Measurements from ENCODE around the gene HSPB7.
"Not testable (repeated sequence)": the region's sequence is repeated elsewhere in the genome, so short reads cannot be mapped to it uniquely, and the experiment has no call there.

The HSPB7 gene

DNA sequence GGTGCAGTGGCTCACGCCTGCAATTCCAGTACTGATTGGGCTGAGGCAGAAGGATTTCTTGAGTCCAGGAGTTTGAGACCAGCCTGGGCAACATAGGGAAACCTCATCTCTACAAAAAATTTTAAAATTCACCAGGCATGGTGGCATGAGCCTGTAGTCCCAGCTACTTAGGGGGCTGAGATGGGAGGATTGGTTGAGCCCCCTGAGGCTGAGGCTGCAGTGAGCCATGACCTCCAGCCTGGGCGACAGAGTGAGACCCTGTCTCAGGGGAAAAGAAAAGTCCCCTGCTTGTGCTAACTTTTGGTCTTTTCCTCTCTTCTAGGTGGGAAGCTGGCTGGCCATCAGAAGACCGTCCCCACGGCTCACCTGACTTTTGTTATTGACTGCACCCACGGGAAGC is 12.2 kb downstream of the HSPB7 start:
- DNase-seq = no peak

DNA sequence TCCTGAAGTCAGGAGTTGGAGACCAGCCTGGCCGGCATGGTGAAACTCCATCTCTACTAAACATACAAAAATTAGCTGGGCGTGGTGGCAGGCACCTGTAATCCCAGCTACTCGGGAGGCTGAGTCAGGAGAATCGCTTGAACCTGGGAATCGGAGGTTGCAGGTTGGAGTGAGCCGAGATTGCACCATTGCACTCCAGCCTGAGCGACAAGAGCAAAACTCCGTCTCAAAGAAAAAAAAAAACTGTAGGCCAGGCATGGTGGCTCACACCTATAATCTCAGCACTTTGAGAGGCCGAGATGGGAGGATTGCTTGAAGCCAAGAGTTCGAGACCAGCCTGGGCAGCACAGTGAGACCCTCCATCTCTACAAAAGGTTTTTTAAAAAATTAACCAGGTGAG is 16.6 kb downstream of the HSPB7 start:
- not testable (repeated sequence) for DNase-seq

DNA sequence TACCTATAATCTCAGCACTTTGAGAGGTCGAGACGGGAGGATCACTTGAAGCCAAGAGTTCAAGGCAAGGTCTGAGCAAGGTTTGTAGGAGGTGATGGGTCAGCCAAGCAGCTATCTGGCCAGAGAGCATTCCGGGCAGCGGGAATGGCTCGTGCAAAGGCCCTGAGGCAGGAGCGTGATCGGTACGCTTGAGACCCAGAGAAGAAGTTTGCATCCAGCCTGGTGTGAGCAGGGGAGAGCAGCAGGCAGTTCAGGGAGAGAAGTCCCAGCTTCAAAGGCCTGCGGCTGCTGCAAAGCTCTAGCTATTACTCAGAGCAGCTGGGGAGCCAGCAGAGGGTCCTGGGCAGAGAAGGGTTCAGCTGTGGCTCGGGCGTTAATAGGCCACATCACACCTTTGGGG is 18.9 kb downstream of the HSPB7 start:
- DNase-seq = no peak

DNA sequence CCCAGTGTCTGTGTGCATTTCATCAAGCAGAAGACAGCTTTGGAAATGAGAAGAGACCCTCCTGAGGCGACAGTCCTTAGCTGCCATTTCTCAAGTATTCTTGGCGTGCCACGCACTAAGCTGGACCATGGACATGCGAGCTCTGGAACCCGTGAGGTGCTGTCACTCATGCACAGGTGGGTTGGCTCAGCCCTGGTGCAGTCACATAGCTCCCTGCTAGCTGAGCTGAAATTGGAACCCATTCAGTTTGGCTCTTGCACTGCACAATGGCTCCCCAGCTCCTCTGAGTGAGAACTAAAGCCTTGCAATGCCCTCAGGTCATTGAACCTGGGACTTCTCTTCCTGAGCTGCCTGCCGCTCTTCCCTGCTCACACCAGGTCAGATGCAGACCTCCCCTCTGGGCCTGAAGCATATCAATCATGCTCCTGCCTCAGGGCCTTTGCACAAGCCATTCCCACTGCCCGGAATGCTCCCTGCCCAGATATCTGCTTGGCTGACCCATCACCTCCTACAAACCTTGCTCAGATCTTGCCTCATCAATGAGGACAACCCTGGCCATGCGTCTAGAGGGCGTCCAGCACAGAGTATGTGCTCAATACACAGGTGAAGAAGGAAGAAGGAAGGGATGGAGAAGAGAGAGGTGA is 20.1 kb downstream of the HSPB7 start:
- DNase-seq = no peak

GRCh38 chr1:15997076-15997585 is 20.7 kb downstream of the HSPB7 start:
- no peak for DNase-seq

DNA sequence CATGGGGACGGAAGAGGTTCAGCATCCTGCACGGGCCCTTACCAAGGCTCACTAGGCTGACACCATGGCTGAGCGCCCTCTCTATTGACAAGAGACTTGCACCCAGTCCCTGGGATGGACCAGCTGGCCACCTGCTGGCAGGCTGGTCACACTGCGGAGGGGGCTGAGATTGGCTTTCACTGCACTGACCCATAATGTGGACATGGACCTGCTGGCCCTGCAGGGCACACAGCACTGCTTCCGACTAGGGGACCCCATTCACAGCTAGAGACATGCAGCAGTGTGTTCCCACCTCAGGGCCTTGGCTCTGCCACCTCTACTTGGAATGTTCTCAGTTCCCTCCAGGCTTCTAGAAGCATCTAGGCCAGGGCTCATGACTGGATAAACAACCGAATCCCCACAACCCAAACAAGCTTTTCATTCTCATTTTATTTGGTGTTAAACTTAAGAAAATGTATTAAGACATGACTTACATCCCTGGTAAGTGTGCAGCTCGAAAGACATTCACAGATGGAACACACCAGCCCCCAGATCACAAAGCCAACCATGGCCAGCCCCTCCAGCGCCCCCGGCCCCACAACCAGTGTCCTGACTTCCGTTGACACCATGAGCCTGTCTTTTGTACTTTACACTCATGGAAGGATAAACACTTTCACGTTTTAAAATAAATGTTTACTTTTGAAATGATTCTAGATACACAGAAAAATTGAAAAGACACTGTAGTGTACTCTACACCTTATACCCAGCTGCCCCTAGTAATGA is 23.1 kb downstream of the HSPB7 start:
- DNase-seq = peak; percentile 73

DNA sequence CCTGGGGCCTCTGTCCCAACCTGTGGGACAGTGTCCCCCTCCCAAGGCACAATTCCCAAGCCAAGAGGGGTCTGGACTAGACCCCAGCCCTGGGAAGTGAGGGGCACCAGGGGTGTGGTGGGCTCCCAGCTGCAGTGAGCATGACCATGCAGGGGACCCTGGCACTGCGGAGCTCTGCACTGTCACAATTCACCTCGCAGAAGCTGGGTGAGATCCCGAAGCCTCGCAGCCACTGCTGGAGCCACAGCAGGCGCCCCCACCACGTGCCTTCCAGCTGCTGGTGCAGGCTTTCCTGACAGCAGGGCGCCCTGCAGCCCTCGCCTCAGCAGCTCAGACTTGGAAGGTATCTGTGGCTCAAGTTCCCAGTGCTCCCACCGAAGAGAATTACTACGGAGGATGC is 23.8 kb downstream of the HSPB7 start:
- DNase-seq = no peak

GRCh38 chr1:15993666-15994065 is 24.2 kb downstream of the HSPB7 start:
- DNase-seq = no peak

DNA sequence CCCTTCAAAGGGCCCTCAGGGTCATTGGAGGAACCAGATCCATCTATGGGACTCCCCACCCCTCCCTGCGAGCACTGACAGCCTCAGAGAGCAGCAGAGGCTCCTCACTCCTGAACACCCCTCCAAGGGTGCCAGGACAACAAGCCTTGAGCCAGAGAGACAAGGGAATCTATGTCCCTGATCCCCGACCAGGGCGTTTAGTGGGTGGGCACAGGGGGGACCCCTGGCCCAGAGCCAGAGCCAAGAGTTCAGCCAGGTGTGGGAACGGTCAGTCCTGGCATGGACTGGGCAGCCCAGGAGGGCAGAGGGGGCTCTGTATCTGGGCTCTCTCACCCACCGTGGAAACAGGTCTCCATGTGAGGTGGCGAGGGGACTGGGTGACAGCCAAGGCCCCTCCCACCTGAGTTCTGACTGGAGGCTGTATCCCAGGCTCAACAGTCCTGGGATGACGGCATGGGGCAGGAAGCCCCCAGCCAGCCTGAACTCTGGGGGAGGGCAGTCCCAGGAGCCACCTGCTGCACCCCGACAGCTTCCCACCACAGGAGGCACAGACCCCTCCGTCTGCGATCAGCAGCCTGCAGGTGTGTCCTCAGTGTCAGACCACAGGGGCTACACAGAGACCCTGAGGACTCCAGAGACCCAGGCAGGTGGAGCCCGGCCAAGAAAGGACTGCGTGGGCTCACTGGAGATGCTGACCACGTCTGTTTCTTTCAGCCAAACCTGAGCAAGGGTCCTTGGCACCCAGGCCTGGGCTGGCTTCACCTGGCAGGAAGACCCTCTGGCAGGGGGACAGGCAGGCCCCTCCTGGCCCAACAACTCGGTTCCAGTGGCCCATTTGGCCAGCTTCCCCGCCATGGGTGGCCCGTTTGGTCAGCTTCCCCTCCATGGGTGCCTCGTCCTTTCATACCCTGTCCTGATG is 25.0 kb downstream of the HSPB7 start:
- DNase-seq = no peak

- DNase-seq = no peak
Measured at GRCh38 chr1:15992187-15992553, 25.7 kb downstream of the HSPB7 start.

DNA sequence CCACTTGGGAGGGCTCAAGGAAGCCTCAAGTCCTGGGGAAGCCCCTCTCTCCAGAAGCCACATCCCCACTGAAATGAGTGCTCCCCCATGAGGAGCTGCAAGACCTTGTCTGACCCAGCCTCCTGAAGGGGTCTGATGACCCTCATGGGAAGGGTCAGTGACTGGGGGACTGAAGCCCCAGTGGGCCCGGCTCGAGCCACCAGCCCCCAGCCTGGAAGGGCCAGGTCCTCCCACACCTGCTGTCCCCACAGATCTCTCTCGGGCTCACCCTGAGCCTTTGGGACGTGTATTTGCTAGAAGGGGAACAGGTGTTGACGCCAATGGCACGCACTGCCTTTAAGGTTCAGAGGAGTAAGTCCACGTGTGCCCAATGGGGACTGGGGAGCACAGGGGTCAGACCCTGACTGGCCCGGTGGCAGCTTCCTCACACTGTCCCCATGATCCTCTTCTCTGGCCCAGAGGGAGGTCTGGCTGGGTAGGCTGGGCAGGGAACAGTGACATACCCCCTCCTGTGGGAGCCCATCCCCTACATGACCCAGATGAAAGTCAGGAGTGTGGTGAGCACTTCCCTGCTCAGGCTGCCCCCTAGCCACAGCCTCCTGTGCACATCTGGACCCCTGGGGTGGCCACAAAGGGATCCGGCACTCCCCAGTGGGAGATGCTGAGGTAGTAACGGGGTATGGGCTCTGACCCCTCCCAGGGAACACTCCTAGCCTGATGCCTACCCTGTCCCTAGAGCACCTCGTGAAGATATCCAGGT is 26.2 kb downstream of the HSPB7 start:
- DNase-seq = no peak

DNA sequence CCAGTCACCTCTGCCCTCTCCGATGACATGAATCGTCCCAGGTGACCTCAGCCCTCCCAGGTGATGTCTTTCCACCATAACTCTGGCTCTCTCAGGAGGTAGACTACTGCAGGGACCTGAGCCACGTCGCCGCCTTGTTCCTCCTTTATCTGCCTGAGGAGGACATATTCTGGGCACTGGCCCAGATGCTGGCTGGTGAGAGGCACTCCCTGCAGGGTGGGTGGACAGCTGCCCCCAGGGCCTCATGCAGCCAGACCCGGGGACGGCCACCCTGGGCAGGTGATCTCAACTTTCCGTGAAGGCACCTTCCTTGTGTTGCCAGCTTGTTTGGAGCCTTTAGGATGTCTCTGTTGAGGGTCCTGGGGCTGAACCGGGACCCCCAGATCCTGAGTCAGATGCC is 28.1 kb downstream of the HSPB7 start:
- no peak for DNase-seq

DNA sequence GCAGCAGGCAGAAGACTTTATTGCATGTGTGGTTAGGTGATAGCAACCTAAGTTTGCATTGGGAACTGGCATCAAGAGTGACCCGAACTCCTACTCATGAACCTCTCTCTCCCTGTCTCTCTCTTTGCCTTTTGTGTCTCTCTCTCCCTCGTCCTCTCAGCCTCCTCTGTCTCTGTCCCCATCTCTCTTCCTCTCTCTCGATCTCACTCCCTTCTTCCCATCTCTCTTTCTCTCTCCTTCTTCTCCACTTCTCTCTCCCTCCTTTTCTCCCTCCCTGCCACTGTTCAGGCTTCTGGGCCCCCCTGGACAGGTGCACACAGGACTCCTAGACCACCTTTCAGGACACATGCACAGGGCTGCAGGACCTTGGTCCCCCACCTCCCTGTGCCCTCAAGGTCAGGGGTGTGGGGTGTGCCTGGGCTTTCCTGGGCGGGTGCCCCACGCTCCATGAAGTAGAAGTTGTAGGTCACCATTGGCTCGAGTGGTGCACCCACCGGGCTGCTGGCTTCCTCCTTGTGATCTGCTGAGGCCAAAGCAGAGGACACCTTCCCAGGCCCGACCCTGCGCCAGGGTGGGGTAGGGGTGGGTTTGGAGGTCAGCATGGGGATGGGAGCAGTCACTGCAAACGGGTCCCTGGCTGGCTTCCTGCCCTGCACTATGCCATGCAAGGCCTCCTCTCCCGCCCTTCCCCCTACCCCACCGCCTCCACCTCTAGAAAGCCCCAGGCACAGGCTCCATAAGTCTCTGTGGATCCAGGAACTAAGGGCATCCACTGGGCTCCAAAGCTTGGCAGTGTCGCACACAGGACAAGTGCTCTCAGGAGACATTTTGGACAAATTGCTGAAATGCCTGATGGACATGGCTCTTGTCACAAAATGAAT is 28.7 kb downstream of the HSPB7 start:
- no peak for DNase-seq

- DNase-seq = peak; percentile 58
Measured at GRCh38 chr1:15985611-15986297, 32.1 kb downstream of the HSPB7 start.

DNA sequence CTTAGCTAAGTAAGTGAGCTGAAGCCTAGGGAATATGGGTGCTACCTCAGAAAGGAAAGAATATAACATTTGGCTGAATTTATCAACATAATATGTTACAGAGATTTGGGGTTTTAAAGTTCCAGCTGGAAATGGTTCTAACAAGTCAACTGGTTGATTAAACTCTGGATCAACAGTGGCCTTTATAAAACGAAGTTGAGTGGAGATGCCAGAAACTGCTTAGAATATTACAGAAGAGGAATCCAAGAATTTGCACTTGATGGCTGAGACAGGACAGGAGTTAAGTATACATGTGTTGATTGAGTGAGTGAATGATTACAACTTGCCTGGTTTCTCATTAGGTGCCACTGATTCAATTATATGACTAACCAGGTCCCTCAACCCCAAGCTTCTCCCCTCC is 34.6 kb downstream of the HSPB7 start:
- DNase-seq = no peak

GRCh38 chr1:15981679-15982078 is 36.2 kb downstream of the HSPB7 start:
- no peak for DNase-seq

- DNase-seq = not testable (repeated sequence)
Measured at GRCh38 chr1:15977947-15978346, 39.9 kb downstream of the HSPB7 start.

DNA sequence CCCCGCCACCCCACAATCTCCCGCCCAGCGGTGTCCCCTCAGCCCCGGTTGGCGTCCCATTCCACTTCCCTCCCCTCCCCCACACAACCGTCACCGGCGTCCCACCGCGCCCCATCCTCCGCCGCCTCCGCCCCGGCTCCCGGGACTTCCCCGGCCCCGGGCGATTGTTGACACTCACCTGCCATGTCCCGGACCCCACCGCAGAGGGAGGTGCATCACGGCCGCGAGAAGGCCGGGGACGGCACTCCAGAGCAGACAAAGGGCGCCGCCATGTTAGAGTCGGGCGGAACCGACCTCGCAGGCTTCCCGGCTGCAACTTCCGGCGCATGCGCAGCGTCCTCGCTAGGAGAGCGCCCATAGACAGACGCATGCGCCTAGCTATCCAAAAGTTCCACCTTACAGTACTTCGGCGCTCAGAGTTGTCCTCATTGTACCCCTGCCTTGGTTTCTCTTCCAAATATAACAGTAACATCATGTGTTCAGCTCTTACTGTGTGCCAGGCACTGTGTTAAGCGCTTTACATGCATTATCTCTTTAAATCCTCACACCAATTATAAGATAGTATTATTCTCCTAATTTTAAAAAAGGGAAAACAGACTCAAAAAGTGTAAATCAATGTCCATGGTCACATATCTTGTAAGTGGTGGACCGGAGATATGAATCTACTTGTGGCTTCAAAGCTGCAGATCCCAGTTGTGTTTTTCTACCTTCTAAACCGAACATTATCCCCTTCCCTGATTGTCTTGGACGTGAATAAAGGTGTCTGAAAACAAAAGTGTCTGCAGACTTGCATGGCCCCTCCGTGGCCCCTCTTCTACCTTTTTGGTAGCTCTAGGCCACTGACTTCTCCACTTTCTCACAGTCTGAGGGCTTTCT is 41.8 kb downstream of the HSPB7 start, which contains the start of gene ZBTB17:
Gene ZBTB17 (minus strand): TSS at position 297 of the 876 bp plus-strand sequence. CDS start 27,606 bp downstream, outside the sequence.
- peak; percentile 93 for DNase-seq

GRCh38 chr1:15975358-15975804 is 42.5 kb downstream of the HSPB7 start:
- DNase-seq = peak; percentile 72

DNA sequence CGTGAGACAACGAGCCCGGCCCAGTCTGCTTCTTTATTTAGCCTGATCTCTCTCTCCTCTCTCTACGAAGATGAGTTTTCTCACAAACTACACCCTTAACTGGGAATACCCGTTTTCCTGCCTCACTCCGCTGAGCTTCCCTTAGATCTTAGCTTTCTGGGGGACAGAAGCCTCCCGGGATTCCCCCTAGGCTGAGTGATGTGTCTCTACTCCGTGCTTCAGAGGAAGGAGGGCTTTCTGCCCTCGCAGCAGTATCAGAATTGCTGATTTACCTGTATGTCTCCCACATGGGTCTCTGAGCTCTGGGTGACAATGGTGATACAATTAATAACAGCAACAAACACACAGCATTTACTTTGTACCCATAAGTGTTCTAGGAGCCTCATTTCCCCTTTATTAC is 43.0 kb downstream of the HSPB7 start:
- no peak for DNase-seq

All from EL (cell line).